Transverse colon (tissue), 4 donors: Measurements from ENCODE around the gene ZNF341. TPM values are rescaled to one million over a fixed set of nuclear protein-coding genes. Genes with fewer than 3 reads are reported as not detected.

Experiments
- DNase-seq: peaks from one replicate; pipeline ENCODE4 v3.0.0-alpha.2; 2019
- H3K27ac ChIP-seq, 4 donors: fragments of 200-600 bp; sonication (generic); 2 replicates each; pipeline ENCODE4 v1.5.1; 2016 to 2018; ENCODE audit warnings: inconsistent platforms in 4 of 4
- H3K27me3 ChIP-seq: fragments of 200-600 bp; sonication (generic); 2 replicates; pipeline ENCODE4 v1.5.1; 2017; ENCODE audit warnings: inconsistent platforms
- H3K36me3 ChIP-seq, 4 donors: fragments of 200-600 bp; sonication (generic); 2 replicates each; pipeline ENCODE4 v1.5.1; 2017 to 2019; ENCODE audit warnings: inconsistent platforms in 4 of 4
- H3K4me1 ChIP-seq, 4 donors: fragments of 200-600 bp; sonication (generic); 2 replicates each; pipeline ENCODE4 v1.5.1; 2017 to 2020; ENCODE audit warnings: inconsistent platforms in 4 of 4
- H3K4me3 ChIP-seq, 4 donors: fragments of 200-600 bp; sonication (generic); 1 replicate in 1 of 4; 2 replicates in 3 of 4; pipeline versions ENCODE4 v1.5.1 to v1.6.1; 2017 to 2019; ENCODE audit warnings: inconsistent platforms in 4 of 4
- H3K9me3 ChIP-seq, 2 donors: fragments of 200-600 bp; sonication (generic); 2 replicates each; pipeline ENCODE4 v1.5.1; 2017 to 2019; ENCODE audit warnings: inconsistent platforms in 2 of 2
- EP300 ChIP-seq: sonication (generic); formaldehyde crosslinking; IDR thresholded peaks from one replicate; pipeline ENCODE4 v1.6.1; 2017; ENCODE audit warnings: antibody characterized with exemption, low read depth
- POLR2A ChIP-seq: fragments of 450-650 bp; IDR thresholded peaks from one replicate; pipeline ENCODE4 v1.6.1; 2016; ENCODE audit warnings: antibody characterized with exemption, mild to moderate bottlenecking, moderate library complexity
- POLR2AphosphoS5 ChIP-seq, 3 donors: sonication (generic); formaldehyde crosslinking; IDR thresholded peaks; one replicate each; pipeline ENCODE4 v1.6.1; 2016; ENCODE audit warnings: antibody characterized with exemption in 3 of 3
- WGBS, 2 donors: methylation state at CpG; one replicate each; pipeline ENCODE4 v1.1.5; 2018; ENCODE audit warnings: low coverage in 1 of 2; 5-methylcytosine and 5-hydroxymethylcytosine counted together
- in situ Hi-C, 4 donors: fragments of 200-750 bp; cut with MboI; loops; one replicate each; pipeline versions ENCODE4 v1.15.0 to v1.15.1; 2017; ENCODE audit warnings: low sequenced_read_pairs in 3 of 4, low pct_ligation_motif_present in 1 of 4, low pct_unique_long_range_greater_than_20kb in 1 of 4
- intact Hi-C: fragments of 100-400 bp; cut with DNase I; formaldehyde crosslinking; loops from one replicate; pipeline ENCODE4 v1.15.1; 2023; ENCODE audit warnings: low total_unique reads
- total RNA-seq, 4 donors: library from RNA; depleted of rRNA; stranded (reverse); fragments of >200 nt; gene quantifications; one replicate each; pipeline ENCODE4 v1.1.0, GENCODE V29; 2016
- TF ChIP-seq, protein P1 (sequence below), 5 experiments: fragments of 200-600 bp in 3 of 5; fragments of 450-650 bp in 2 of 5; sonication (generic) in 3 of 5; IDR thresholded peaks; 1 replicate in 2 of 5; 2 replicates in 3 of 5; pipeline ENCODE4 v1.5.1; 2016 to 2017; ENCODE audit warnings: antibody characterized with exemption in 5 of 5, inconsistent platforms in 3 of 5, mild to moderate bottlenecking in 2 of 5, moderate library complexity in 1 of 5

Gene ZNF341
- 1 to 10 TPM; 3.8 to 7.2 (median 7.1) TPM for total RNA-seq

- TF ChIP-seq, protein P1, sequence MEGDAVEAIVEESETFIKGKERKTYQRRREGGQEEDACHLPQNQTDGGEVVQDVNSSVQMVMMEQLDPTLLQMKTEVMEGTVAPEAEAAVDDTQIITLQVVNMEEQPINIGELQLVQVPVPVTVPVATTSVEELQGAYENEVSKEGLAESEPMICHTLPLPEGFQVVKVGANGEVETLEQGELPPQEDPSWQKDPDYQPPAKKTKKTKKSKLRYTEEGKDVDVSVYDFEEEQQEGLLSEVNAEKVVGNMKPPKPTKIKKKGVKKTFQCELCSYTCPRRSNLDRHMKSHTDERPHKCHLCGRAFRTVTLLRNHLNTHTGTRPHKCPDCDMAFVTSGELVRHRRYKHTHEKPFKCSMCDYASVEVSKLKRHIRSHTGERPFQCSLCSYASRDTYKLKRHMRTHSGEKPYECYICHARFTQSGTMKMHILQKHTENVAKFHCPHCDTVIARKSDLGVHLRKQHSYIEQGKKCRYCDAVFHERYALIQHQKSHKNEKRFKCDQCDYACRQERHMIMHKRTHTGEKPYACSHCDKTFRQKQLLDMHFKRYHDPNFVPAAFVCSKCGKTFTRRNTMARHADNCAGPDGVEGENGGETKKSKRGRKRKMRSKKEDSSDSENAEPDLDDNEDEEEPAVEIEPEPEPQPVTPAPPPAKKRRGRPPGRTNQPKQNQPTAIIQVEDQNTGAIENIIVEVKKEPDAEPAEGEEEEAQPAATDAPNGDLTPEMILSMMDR (IDR thresholded peaks at IDR 0.05) = peak; percentile 85 to 95 (median 90)
- TF ChIP-seq POLR2A = no peak
Observed at GRCh38 chr20:33731693-33732165, at the start of gene ZNF341. TSS of gene ZNF341 (plus strand) at chr20:33731996. CDS start at chr20:33732022, 26 bp downstream.

DNA sequence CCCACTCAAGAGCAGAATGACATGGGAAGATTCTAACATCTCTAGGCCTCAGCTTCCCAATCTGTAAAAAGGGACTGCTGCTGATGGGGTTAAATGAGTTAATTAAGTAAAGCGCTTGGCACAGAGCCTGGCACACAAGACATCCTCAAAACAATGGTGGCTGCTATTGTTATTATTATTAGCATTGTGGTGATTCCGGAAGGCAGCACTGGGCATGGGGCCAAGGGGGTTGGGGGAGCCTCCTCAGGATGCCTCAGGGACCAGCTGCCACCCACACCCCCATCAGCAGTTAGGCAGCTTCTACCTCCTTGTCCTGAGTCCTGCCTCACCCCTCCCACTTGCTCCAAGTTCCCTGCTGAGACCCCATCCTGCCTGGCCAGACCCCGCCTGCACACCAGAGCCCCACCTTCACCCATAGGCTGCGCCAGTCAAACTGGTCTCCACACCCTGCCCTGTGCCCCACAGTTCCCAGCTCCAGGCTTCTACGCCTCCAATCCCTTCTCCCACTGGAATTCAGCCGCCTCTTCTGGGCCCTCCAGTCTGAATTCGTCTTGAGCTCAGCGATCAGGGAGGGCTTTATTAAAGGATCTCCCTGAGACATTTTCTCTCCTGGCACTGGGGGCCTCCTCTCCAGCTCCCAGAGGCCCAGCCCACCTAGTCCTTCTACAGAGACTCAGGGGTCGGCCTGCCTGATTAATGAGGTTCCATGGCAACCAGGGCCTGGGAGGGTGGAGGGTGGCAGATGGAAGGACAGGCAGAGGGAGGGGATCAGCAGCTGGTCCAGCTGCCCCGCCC is 47.1 kb upstream of the ZNF341 start:
- TF ChIP-seq EP300 (no peak), POLR2AphosphoS5 (IDR thresholded peaks at IDR 0.05) (no peak), POLR2A (no peak)
- TF ChIP-seq, protein P1 (IDR thresholded peaks at IDR 0.05) = no peak
- Histone ChIP-seq H3K9me3 (no peaks in the 10 kb centered on the region), H3K27ac (peak overlapping the region; percentile 39 to 73 (median 66)), H3K27me3 (no peaks in the 10 kb centered on the region), H3K36me3 (no peaks in the 10 kb centered on the region), H3K4me3 (peak overlapping the region in 1 of 4 donors; percentile 54), H3K4me1 (peaks cover 9 to 20% (median 16%) of the 10 kb centered on the region in 4 donors)
- 20 to 29% methylated on average over 4 to 9 of the region's 10 CpGs for WGBS, 2 donors
- in situ Hi-C loops (no loop called here), intact Hi-C loops (no loop called here)
- DNase-seq = no peak

More at GRCh38 chr20:33731693-33732165, at the start of gene ZNF341:
- WGBS, 2 donors = 13% methylated on average over 27 of the region's 57 CpGs; no CpG with 5 or more reads in 1 of the 2 donors
- no peaks in the 10 kb centered on the region for H3K36me3 ChIP-seq
- H3K4me1 ChIP-seq = peaks cover 17 to 30% (median 22%) of the 10 kb centered on the region in 4 donors
- peak; percentile 91 for DNase-seq
- peak within 1 kb of the TSS; percentile 83 to 99 (median 96) for H3K27ac ChIP-seq
- H3K4me3 ChIP-seq = peak within 1 kb of the TSS; percentile 44 to 57 (median 50)
- in situ Hi-C loops (no loop called here), intact Hi-C loops (no loop called here)
- H3K27me3 ChIP-seq = no peaks in the 10 kb centered on the region
- peaks cover 6 to 7% of the 10 kb centered on the region in 2 donors for H3K9me3 ChIP-seq

DNA sequence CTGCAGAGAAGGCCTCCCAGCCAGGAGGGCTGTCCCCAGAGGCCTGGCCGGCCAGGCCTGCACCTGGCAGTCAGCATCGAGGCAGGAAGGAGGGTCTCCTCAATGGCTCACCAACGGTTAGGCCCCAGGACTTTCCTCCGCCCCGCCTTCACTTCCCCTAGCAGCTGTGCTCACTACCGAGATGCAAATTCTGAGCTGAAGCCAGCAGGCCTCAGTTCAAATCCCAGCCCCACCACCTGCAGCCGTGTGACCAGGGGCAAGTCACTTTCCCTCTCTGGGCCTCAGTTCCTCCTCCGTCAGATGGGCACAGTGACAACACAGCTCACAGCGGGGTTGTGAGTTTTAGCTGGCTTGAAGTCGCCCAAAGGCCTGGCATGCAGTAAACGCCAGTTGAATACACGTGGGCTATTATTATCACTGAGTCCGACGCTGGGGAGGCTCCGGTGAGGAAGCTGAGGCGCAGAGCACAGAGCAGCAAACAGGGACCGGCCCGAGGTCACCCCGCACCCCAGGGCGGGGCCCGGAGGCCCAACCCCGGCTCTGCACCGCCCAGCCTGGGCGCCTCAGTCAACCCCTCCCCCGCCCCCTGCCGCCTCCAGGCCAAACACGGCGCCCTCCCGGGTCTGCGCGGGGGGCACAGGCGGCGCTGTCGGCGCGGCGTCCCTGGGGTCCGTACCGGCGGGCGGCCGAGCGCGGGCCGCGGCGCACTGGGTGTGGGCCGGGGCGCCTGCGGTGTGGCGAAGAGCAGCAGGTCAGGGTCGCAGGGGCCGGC is 46.3 kb upstream of the ZNF341 start:
- intact Hi-C loops = no loop called here
- H3K4me1 ChIP-seq = peaks cover 9 to 20% (median 16%) of the 10 kb centered on the region in 4 donors
- H3K36me3 ChIP-seq = no peaks in the 10 kb centered on the region
- in situ Hi-C loops = no loop called here
- H3K27ac ChIP-seq = peak overlapping the region; percentile 39 to 73 (median 66)
- DNase-seq = peak; percentile 72
- peak overlapping the region in 3 of 4 donors; percentile 46 to 54 (median 51) for H3K4me3 ChIP-seq
- TF ChIP-seq, protein P1 (IDR thresholded peaks at IDR 0.05) = no peak
- no peak for TF ChIP-seq POLR2A
- no peak for TF ChIP-seq EP300
- no peak for TF ChIP-seq POLR2AphosphoS5 (IDR thresholded peaks at IDR 0.05)
- WGBS, 2 donors = 0% methylated on average over 36 of the region's 53 CpGs; no CpG with 5 or more reads in 1 of the 2 donors
- no peaks in the 10 kb centered on the region for H3K9me3 ChIP-seq
- H3K27me3 ChIP-seq = no peaks in the 10 kb centered on the region
